GM23338 (cell line): ENCODE results near the gene REXO2.

Experiments used
- CREB1 ChIP-seq: fragments of 250-450 bp; sonication (Bioruptor Pico); IDR thresholded peaks from 2 replicates; pipeline ENCODE4 v1.5.0; 2020; ENCODE audit warnings: low read depth, mild to moderate bottlenecking, moderate library complexity
- CTCF ChIP-seq, 2 experiments: fragments of 200-600 bp in 1 of 2; sonication (generic) in 1 of 2; conservative IDR thresholded peaks; 2 replicates each; pipeline versions ENCODE4 v1.5.1 to v1.6.1; 2016 to 2017; ENCODE audit warnings: antibody characterized with exemption in 2 of 2, low read depth in 2 of 2, mild to moderate bottlenecking in 2 of 2, moderate library complexity in 1 of 2
- ETS1 ChIP-seq: IDR thresholded peaks from 2 replicates; pipeline ENCODE4 v1.6.1; 2016; ENCODE audit warnings: antibody characterized with exemption
- EZH2 ChIP-seq: fragments of 200-600 bp; sonication (generic); IDR thresholded peaks from one replicate; pipeline ENCODE4 v1.8.0; 2017; ENCODE audit warnings: antibody characterized with exemption, mild to moderate bottlenecking, low read depth; ENCODE audit not compliant: unreplicated experiment
- EZH2phosphoT487 ChIP-seq: fragments of 200-600 bp; sonication (generic); IDR thresholded peaks from one replicate; pipeline ENCODE4 v1.8.1; 2018; ENCODE audit warnings: antibody characterized with exemption; ENCODE audit not compliant: unreplicated experiment
- JUNB ChIP-seq: IDR thresholded peaks from one replicate; pipeline ENCODE4 v1.6.1; 2016; ENCODE audit warnings: antibody characterized with exemption; ENCODE audit not compliant: unreplicated experiment
- POLR2AphosphoS5 ChIP-seq: IDR thresholded peaks from 2 replicates; pipeline ENCODE4 v1.6.1; 2016; ENCODE audit warnings: antibody characterized with exemption, low read depth
- REST ChIP-seq: IDR thresholded peaks from one replicate; pipeline ENCODE4 v1.6.1; 2018; ENCODE audit warnings: antibody characterized with exemption; ENCODE audit not compliant: unreplicated experiment

GRCh38 chr11:114483929-114484328 is 44.7 kb downstream of the REXO2 start:
- TF ChIP-seq POLR2AphosphoS5 (no peak), CTCF (conservative IDR thresholded peaks at IDR 0.05; ENCODE audit: low read depth in 2 of 2) (no peak), CREB1 (CRISPR knock-in tag) (no peak), EZH2phosphoT487 (no peak), EZH2 (no peak), REST (no peak), ETS1 (no peak), JUNB (no peak)
